Activated T-helper 2 cell treated with anti-CD3 and anti-CD28 coated beads, Interferon-gamma antibody, Interleukin-2, Interleukin-4, amounts not matched to agents 10 μg/mL and 5 μg/mL and 100 μg/mL, durations not matched to agents 14 hours and 24 hours and 36 hours (primary cell): ENCODE data around the gene C7orf33. TPM values are rescaled to one million over a fixed set of nuclear protein-coding genes. Genes with fewer than 3 reads are reported as not detected.
"Not testable (repeated sequence)": the region's sequence is repeated elsewhere in the genome, so short reads cannot be mapped to it uniquely, and the experiment has no call there.

Experiments
- DNase-seq: peaks from one replicate; pipeline ENCODE4 v3.0.0; 2021; ENCODE audit warnings: low spot score
- H3K27ac Mint-ChIP-seq: one replicate; pipeline ENCODE4 v1.8.0; 2021; ENCODE audit warnings: mixed read lengths
- H3K27me3 Mint-ChIP-seq: one replicate; pipeline ENCODE4 v1.8.0; 2021; ENCODE audit warnings: low read depth, mixed read lengths
- H3K36me3 Mint-ChIP-seq: one replicate; pipeline ENCODE4 v1.8.0; 2021; ENCODE audit warnings: low read depth, mixed read lengths
- H3K4me1 Mint-ChIP-seq: one replicate; pipeline ENCODE4 v1.8.0; 2021; ENCODE audit warnings: low read depth, mixed read lengths
- H3K4me3 Mint-ChIP-seq: one replicate; pipeline ENCODE4 v1.8.0; 2021; ENCODE audit warnings: low read depth, mild to moderate bottlenecking, moderate library complexity, mixed read lengths
- H3K9me3 Mint-ChIP-seq: one replicate; pipeline ENCODE4 v1.8.0; 2021; ENCODE audit warnings: mixed read lengths
- intact Hi-C: fragments of 100-400 bp; cut with micrococcal nuclease; formaldehyde crosslinking; loops from one replicate; pipeline ENCODE4 v1.15.1; 2023
- total RNA-seq: library from RNA; stranded (reverse); gene quantifications from 2 replicates; pipeline ENCODE4 v1.2.3, GENCODE V29; 2022

The C7orf33 gene
- total RNA-seq, 1 donor from 2014 or later = not detected

- Mint-ChIP-seq H3K4me3 (no peak overlapping the region), H3K27me3 (peaks cover 38% of the 10 kb centered on the region)
Observed at GRCh38 chr7:148587076-148587475, 3.5 kb upstream of the C7orf33 start.

DNA sequence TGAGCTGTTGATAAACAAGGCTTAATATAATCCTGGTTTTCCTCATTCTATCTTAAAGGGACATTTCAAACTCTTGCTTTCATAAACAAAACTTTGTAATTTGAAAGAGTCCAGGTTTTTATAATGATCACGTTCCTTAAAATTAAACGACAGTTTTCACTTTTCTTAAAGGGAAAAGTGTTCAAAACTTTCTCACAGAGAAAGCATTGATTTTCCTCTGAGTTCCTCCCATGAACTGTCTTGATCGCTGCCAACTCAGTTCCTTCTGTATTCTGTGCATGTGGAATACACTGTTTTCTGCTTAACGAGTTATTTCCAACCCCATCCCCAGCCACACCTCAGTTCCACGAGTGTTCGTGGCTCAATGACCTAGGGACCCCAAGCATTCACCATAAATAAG lies 2.4 kb upstream of the C7orf33 start:
- Mint-ChIP-seq H3K4me1 (peaks cover 21% of the 10 kb centered on the region), H3K27me3 (peaks cover 40% of the 10 kb centered on the region), H3K27ac (no peak overlapping the region), H3K4me3 (no peak overlapping the region), H3K9me3 (no peaks in the 10 kb centered on the region), H3K36me3 (no peaks in the 10 kb centered on the region)
- intact Hi-C loops = no loop called here
- no peak for DNase-seq

More at GRCh38 chr7:148587076-148587475, 3.5 kb upstream of the C7orf33 start:
- Mint-ChIP-seq H3K4me1 (peaks cover 26% of the 10 kb centered on the region), H3K27ac (no peak overlapping the region), H3K36me3 (no peaks in the 10 kb centered on the region), H3K9me3 (no peaks in the 10 kb centered on the region)
- no peak for DNase-seq
- intact Hi-C loops = no loop called here

DNA sequence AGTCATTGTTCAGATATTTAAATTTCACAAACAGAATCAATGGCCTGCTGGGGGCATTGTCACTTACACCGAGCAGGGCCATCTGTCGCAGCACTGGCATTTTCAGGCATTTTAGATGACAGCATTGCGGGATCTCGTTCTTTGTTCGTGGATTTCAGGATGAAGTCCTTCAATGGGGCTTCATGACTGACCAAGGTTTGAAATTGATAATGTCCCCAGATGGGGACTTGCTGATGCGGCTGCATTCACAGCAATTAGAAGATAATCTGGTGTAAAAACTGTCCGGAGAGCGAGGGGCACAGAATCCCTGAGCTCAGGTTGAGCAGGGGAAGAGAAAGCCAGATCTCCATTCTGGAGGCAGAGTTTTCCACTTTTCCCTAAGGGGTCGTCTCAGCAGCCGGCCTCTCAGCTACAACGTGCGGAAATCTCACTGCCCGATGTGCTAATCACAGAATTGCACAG lies 1.9 kb upstream of the C7orf33 start:
- Mint-ChIP-seq H3K9me3 (no peaks in the 10 kb centered on the region), H3K4me3 (no peak overlapping the region), H3K36me3 (no peaks in the 10 kb centered on the region), H3K27ac (no peak overlapping the region), H3K27me3 (peaks cover 43% of the 10 kb centered on the region), H3K4me1 (peaks cover 17% of the 10 kb centered on the region)
- no peak for DNase-seq
- intact Hi-C loops = no loop called here

DNA sequence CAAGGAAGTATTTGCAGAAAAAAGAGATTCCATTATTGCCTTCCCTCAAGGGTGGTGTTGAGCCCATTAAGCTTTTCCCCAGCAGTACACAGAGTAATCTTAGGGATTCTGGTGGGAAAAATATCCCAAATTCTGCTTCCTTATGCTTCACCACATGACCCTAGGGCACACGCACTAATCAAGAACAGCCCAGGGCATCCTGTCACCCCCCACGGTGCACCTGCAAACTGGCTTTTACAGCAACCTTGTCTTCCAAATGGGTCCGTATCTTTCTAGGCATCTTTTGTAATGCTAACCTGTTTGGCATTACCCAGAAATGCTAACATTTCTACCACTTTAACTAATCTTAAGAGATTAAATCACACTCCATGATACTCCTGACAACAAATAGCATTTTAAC lies 926 bp upstream of the C7orf33 start:
- H3K27ac Mint-ChIP-seq = no peak overlapping the region
- intact Hi-C loops = no loop called here
- no peak overlapping the region for H3K4me3 Mint-ChIP-seq
- peaks cover 9% of the 10 kb centered on the region for H3K4me1 Mint-ChIP-seq
- DNase-seq = no peak
- H3K36me3 Mint-ChIP-seq = no peaks in the 10 kb centered on the region
- H3K9me3 Mint-ChIP-seq = no peaks in the 10 kb centered on the region
- peaks cover 45% of the 10 kb centered on the region for H3K27me3 Mint-ChIP-seq

DNA sequence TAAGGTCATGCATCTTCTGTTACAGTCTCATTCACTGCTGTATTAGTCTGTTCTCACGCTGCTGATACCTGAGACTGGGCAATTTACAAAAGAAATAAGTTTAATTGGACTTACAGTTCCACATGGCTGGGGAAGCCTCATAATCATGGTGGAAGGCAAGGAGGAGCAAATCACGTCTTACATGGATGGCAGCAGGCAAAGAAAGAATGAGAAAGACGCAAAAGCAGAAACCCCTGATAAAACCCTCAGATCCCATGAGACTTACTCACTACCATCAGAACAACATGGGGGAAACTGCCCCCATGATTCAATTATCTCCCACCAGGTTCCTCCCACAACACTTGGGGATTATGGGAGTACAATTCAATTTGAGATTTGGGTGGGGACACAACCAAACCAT lies 5.8 kb downstream of the C7orf33 start:
- H3K36me3 Mint-ChIP-seq, H3K4me1 Mint-ChIP-seq, DNase-seq, intact Hi-C loops, H3K4me3 Mint-ChIP-seq, H3K9me3 Mint-ChIP-seq, H3K27ac Mint-ChIP-seq: not testable (repeated sequence)
- H3K27me3 Mint-ChIP-seq = peaks cover 24% of the 10 kb centered on the region

DNA sequence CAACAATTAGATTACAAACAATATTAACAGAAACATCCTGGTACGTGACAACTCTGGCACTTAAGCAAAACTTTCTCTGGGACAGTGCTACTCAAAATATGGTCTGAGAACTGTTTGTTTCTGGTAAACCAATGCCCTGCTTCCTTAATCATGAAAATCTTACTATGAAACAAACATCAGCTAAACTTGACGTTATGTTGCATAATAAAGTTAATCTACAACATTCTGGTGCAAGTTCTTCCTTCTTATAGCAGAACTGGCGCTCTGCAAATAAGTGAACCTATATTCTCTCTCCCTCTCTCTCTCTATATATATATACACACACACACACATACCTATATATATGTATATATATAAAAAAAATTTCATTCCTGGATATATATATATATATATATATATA lies 7.8 kb downstream of the C7orf33 start:
- peaks cover 8% of the 10 kb centered on the region for H3K4me1 Mint-ChIP-seq
- peaks cover 16% of the 10 kb centered on the region for H3K9me3 Mint-ChIP-seq
- intact Hi-C loops = no loop called here
- H3K27me3 Mint-ChIP-seq = peaks cover 25% of the 10 kb centered on the region
- no peak overlapping the region for H3K4me3 Mint-ChIP-seq
- no peak overlapping the region for H3K27ac Mint-ChIP-seq
- H3K36me3 Mint-ChIP-seq = peaks cover 3% of the 10 kb centered on the region
- DNase-seq = no peak

DNA sequence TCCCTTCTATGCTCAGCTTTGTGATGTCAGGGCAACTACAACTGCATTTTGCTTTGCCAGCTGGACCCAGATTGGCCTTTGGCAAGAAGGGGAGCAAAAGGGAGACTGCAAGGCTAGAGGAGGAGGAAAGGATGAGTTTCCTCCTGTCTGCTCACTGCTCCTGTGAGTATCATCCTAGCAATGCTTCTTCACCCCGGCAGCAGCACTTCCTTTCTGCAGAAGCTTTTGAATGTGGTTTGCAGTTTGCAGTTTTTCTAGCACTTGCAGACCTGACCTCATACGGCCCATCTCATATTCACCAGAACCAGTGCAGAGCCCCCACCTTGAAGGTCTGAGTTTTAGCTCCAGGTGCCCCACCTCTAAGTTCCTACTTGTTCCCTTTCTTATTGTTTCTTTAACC lies 14.8 kb downstream of the C7orf33 start:
- H3K27ac Mint-ChIP-seq = no peak overlapping the region
- peaks cover 21% of the 10 kb centered on the region for H3K4me1 Mint-ChIP-seq
- H3K9me3 Mint-ChIP-seq = peaks cover 31% of the 10 kb centered on the region
- H3K4me3 Mint-ChIP-seq = no peak overlapping the region
- H3K36me3 Mint-ChIP-seq = peaks cover 3% of the 10 kb centered on the region
- DNase-seq = no peak
- intact Hi-C loops = no loop called here
- peaks cover 19% of the 10 kb centered on the region for H3K27me3 Mint-ChIP-seq

GRCh38 chr7:148607151-148607661 lies 16.6 kb downstream of the C7orf33 start:
- Mint-ChIP-seq H3K36me3 (peaks cover 3% of the 10 kb centered on the region), H3K27ac (no peak overlapping the region), H3K9me3 (peaks cover 31% of the 10 kb centered on the region), H3K27me3 (peaks cover 23% of the 10 kb centered on the region), H3K4me3 (no peak overlapping the region), H3K4me1 (peaks cover 21% of the 10 kb centered on the region)
- no peak for DNase-seq
- intact Hi-C loops = no loop called here

DNA sequence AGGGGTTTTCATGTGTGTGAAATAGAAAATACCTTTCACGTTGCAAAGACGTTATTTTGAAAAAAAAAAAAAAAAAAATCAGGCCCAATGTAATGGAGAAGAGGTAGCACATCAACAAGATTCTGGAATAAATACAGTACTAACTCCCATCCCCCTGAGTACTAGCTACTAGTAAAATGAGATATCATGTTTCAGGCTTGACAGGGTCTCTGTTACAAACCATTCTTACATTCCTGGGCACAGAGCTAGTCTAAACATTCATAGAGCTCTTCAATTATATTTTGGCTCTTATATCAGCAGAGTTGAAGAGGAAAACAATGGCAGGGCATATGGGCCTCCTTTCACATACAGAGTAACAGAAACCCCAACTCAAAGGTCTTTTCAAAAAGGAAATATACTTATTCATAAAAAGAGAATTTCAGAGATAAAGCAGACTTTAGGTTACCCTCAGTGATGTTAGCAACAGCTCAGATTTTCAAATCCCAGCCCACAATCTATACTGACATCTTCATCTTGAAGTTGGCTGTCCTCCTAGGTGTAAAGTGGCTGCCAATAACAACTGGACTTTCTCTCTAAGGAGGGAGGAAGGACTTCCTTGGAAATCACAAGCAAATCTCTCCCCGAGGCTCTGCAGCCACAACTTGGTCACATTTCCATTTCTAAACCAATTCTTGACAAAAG lies 18.6 kb downstream of the C7orf33 start:
- H3K27ac Mint-ChIP-seq = no peak overlapping the region
- intact Hi-C loops = loop anchor here (2.0 kb wide), 1 partner anchor 24 kb away; no protein-coding TSS in a partner anchor
- H3K4me3 Mint-ChIP-seq = no peak overlapping the region
- peaks cover 19% of the 10 kb centered on the region for H3K9me3 Mint-ChIP-seq
- H3K4me1 Mint-ChIP-seq = peaks cover 21% of the 10 kb centered on the region
- DNase-seq = no peak
- peaks cover 26% of the 10 kb centered on the region for H3K27me3 Mint-ChIP-seq
- H3K36me3 Mint-ChIP-seq = no peaks in the 10 kb centered on the region

GRCh38 chr7:148611692-148612091 lies 21.1 kb downstream of the C7orf33 start:
- H3K4me1 Mint-ChIP-seq = peaks cover 17% of the 10 kb centered on the region
- DNase-seq = no peak
- H3K9me3 Mint-ChIP-seq = no peaks in the 10 kb centered on the region
- H3K27me3 Mint-ChIP-seq = peaks cover 25% of the 10 kb centered on the region
- no peak overlapping the region for H3K27ac Mint-ChIP-seq
- no peak overlapping the region for H3K4me3 Mint-ChIP-seq
- H3K36me3 Mint-ChIP-seq = no peaks in the 10 kb centered on the region
- intact Hi-C loops = no loop called here

- Mint-ChIP-seq H3K36me3 (peaks cover 3% of the 10 kb centered on the region), H3K4me3 (no peak overlapping the region), H3K27ac (no peak overlapping the region), H3K9me3 (peaks cover 22% of the 10 kb centered on the region), H3K27me3 (peaks cover 25% of the 10 kb centered on the region), H3K4me1 (no peaks in the 10 kb centered on the region)
- no peak for DNase-seq
- intact Hi-C loops = no loop called here
Observed at GRCh38 chr7:148615085-148615730, 24.6 kb downstream of the C7orf33 start.

- H3K9me3 Mint-ChIP-seq = peaks cover 35% of the 10 kb centered on the region
- intact Hi-C loops = no loop called here
- DNase-seq = no peak
- no peak overlapping the region for H3K4me3 Mint-ChIP-seq
- H3K27me3 Mint-ChIP-seq = peaks cover 5% of the 10 kb centered on the region
- H3K36me3 Mint-ChIP-seq = peaks cover 3% of the 10 kb centered on the region
- peaks cover 23% of the 10 kb centered on the region for H3K4me1 Mint-ChIP-seq
- no peak overlapping the region for H3K27ac Mint-ChIP-seq
Observed at GRCh38 chr7:148620749-148621359, 30.3 kb downstream of the C7orf33 start.

DNA sequence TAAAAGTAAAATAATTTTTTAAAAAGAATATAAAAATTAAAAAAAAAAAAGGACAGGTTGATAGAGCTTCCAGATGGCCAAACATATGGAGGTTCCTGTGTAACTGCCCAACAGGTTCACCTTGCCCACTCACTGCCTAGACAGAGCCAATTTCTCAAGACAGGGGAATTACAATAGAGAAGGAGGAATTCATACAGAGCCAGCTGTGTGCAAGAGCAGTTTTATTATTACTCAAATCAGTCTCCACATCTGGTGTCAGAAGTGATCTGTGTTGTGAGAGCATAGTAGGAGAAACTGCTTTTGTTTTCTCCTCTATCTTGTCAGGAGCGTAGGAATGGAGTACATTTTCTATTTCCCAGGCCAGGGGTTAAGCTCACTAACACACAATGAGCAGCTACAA lies 31.0 kb downstream of the C7orf33 start:
- Mint-ChIP-seq H3K36me3 (peaks cover 3% of the 10 kb centered on the region), H3K27ac (no peak overlapping the region), H3K9me3 (peaks cover 35% of the 10 kb centered on the region), H3K4me1 (peaks cover 26% of the 10 kb centered on the region), H3K4me3 (no peak overlapping the region), H3K27me3 (peaks cover 5% of the 10 kb centered on the region)
- DNase-seq = no peak
- intact Hi-C loops = no loop called here
